AG08395 (cell line): ENCODE measurements around the gene DCAF8.
"Not testable (repeated sequence)": the region's sequence is repeated elsewhere in the genome, so short reads cannot be mapped to it uniquely, and the experiment has no call there.

Experiments used
- DNase-seq: peaks from one replicate; pipeline ENCODE4 v3.0.0; 2012; ENCODE audit warnings: mixed read lengths, low spot score

Gene DCAF8

GRCh38 chr1:160261893-160262794, at the start of gene DCAF8:
Gene DCAF8, minus strand, starts transcription at chr1:160262549. Its CDS starts 18,541 bp downstream, at chr1:160244008.
- DNase-seq: peak; percentile 97

GRCh38 chr1:160309571-160309970, 47.2 kb upstream of the DCAF8 start:
- DNase-seq: no peak

- peak; percentile 9 for DNase-seq
These were observed 46.8 kb upstream of the DCAF8 start for GRCh38 chr1:160309185-160309557.

DNA sequence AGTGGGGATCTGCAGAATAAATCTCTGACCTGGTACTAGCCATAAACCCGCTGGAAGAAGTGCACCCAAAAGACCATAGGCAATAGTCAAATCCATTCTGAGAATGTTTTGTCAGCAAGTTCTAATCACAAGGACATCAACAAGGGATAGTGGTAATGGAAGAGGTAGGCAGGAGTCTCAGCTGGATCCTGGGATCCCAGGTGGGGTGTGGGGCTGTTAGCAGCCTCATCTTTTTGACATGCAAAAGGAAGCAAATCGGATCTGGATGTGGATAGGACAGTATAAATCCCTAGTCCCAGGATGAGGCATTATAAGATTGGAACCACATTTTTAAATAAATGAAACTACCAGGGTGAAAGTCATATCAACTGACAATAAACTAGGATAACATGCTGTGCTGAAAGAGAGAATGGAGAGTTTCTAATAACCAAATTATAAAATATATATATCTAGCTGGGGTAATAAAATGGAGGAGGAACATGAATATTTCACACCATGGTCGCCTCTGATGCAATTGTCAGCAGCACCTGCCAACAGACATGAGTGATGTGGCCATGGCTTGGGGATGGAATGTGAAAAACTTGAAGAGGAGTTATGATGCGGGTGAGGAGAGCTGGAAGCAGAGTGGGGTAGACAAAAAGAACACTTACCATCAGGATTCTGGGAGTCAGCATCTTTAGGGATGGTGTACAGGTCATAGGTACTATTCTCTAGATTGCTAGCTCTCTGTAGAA, 46.3 kb upstream of the DCAF8 start:
- DNase-seq: no peak

DNA sequence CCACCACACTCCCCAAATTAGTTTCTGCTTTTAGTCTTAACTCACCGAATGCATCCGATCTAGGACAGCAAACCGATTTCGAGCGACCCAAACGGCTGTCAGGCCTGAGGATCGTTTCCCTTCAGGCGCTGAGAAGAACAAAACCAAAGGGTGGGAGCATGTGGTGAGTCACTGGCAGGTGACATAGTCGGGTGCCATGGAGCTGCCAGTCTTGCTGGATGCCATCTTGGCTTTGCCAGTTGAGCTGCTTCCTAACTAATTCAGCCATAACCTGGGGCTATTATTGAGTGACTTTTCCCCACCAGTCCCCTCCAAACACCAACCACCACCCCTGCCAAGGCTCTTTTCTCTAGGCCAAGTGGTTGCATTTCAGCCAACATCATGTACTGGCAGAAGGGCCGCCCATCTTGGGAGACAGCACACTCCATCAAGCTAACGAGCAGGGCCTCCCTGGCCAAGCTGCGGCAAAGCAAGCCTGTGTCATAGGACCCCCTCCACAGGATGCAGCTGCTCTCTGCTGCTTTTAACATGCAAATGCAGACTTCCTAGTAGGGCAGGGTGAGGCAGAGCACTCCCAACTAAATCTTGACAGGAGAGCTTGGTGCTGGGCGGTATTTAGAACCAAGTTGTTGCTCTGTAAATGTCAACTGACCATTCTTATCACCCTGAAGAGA, 44.9 kb upstream of the DCAF8 start:
- DNase-seq: no peak

DNA sequence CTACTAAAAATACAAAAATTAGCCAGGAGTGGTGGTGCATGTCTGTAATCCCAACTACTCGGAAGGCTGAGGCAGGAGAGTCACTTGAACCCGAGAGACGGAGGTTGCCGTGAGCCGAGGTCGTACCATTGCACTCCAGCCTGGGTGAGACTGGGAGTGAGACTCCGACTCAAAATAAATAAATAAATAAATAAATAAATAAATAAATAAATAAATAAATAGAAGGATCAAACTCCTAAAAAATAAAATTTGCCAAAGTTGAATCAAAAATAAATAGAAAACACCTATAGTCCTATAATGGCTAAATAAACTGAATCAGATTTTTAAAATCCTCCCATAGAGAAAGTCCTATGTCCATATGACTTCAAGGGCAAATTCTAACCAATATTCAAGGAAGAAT, 37.8 kb upstream of the DCAF8 start:
- DNase-seq: no peak

DNA sequence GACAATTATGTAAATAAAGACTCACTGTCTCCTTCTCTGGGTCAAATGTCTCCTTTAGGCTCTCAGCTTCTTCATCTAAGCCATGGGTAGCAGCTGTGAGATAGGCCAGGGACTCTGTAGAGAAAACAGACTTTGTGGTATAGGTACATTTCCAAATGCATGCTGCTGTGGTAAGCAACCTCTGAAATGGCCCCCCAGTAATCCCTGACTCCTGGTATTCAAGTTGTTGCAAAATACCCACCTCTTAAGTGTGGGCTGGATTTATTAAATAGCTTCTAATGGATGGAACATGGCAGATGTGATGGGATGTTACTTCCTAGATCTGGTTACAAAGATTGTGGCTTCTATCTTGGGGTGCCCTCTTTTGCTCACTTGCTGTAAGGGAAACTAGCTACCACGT, 33.7 kb upstream of the DCAF8 start:
- DNase-seq: no peak

- DNase-seq: no peak
These were observed 30.9 kb upstream of the DCAF8 start for GRCh38 chr1:160293020-160293968.

- peak; percentile 68 for DNase-seq
These were observed 29.2 kb upstream of the DCAF8 start for GRCh38 chr1:160291248-160292220.

GRCh38 chr1:160287769-160288168, 25.4 kb upstream of the DCAF8 start:
- not testable (repeated sequence) for DNase-seq

GRCh38 chr1:160285506-160285905, 23.2 kb upstream of the DCAF8 start:
- DNase-seq: no peak

GRCh38 chr1:160284782-160285344, 22.5 kb upstream of the DCAF8 start, which contains the start of gene PEX19:
Gene PEX19, minus strand, starts transcription at chr1:160285133. Its CDS starts 9 bp downstream, at chr1:160285124.
- DNase-seq: peak; percentile 99

DNA sequence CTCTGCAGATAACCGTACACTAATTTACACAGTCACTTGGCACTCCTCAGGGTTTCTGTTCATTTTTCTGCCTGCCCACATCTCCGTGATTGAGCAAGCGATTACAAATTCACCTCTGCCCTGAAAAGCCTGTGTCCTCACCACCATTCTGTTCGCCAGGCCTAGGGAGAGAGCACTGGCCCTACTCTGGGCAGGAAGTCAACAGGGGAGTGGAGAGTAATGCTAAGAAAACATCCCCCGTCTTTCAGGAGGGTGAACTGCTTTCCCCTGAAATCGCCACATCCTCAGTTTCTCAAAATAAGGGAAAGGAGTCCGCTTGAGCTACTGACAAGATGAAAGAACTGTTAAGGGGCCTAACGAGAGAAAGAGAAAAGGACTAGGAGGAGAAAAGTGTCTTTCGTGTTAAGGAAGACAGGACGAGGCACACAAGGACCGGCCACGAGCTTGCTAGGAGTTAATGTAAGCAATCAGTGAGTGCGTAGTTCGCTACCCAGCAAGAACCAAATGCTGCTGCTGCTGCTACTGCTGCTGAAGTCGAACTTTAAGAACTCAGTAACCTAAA, 22.0 kb upstream of the DCAF8 start:
- peak; percentile 75 for DNase-seq

DNA sequence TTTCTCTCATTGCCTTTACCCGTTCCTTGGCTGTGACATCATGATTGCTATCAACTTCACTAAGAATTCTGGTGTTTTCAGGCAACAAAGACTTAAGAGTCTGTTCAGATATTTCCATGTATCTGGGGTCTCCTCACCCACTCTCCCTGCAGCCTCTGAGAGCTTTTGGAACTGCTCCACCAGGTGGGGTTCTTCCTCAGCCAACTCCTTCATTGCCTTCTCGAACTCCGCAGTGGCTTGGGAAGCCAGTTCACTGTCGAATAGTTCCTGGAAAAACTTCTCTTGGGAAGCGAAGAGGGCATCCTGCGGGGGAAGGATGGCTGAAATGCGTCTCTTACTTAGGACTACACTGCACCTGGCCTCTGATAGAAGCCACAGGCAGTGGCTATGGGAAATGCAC, 20.5 kb upstream of the DCAF8 start:
- DNase-seq: no peak

- DNase-seq: no peak
These were observed 15.6 kb upstream of the DCAF8 start for GRCh38 chr1:160277987-160278386.

- DNase-seq: no peak
These were observed 15.0 kb upstream of the DCAF8 start for GRCh38 chr1:160277330-160277729.

DNA sequence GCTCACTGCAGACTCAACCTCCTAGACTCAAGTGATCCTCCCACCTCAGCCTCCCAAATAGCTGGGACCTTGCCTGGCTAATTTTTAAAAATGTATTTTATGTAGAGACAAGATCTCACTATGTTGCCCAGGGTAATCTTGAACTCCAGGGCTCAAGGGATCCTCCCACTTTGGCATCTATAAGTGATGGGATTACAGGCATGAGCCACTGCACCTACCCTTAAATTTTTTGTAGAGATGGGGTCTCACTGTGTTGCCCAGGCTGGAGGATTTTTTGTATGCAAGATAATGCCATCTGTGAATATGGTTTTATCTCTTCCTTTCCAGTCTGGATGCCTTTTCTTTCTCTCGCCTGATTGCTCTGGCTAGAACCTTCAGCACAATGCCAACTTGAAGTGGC, 8.7 kb upstream of the DCAF8 start:
- no peak for DNase-seq

DNA sequence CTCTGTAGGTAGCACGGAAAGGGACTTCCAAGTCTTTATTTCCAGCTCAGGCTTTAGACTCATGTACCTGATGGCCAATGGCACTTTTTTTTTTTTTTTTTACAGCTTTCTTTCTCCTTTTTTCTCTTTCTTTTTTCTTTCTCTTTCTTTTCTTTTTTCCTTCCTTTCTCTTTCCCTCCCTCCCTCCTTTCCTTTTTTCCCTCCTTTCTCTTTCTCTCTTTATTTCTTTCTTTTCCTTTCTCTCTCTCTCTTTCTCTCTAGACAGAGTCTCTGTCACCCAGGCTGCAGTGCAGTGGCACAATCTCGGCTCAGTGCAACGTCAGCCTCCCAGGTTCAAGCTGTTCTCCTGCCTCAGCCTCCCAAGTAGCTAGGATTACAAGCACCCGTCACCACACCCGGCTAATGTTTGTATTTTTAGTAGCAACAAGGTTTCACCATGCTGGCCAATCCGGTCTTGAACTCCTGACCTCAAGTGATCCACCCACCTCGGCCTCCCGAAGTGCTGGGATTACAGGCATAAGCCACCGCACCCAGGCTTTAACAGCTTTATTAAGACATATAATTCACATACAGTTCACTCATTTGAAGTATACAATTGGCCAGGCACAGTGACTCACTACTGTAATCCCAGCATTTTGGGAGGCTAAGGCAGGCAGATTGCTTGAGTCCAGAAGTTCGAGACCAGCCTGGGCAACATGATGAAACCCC, 5.1 kb upstream of the DCAF8 start:
- DNase-seq: no peak

GRCh38 chr1:160264795-160265307, 2.5 kb upstream of the DCAF8 start:
- DNase-seq: no peak
